ENCODE results near the gene ALDOA.

ALDOA gene

GRCh38 chr16:30069611-30070462, 4.3 kb downstream of the ALDOA start:
- no peak for DNase-seq (ENCODE audit: low read depth in 2 of 2)

GRCh38 chr16:30070490-30070889, 4.9 kb downstream of the ALDOA start:
- DNase-seq (ENCODE audit: low read depth in 2 of 2): no peak

- DNase-seq (ENCODE audit: low read depth in 2 of 2): peak; percentile 88 to 89
Measured at GRCh38 chr16:30075503-30076275, 10.1 kb downstream of the ALDOA start, which contains the start of gene PPP4C. PPP4C (plus strand) TSS chr16:30075994; CDS start chr16:30076378, 384 bp downstream.

- DNase-seq (ENCODE audit: low read depth in 2 of 2): no peak
Measured at GRCh38 chr16:30076276-30076791, 10.8 kb downstream of the ALDOA start.

GRCh38 chr16:30077656-30078055, 12.1 kb downstream of the ALDOA start:
- DNase-seq (ENCODE audit: low read depth in 2 of 2): no peak

- DNase-seq (ENCODE audit: low read depth in 2 of 2): no peak
Measured at GRCh38 chr16:30078744-30079143, 13.2 kb downstream of the ALDOA start.

- DNase-seq (ENCODE audit: low read depth in 2 of 2): no peak
Measured at GRCh38 chr16:30079480-30079879, 13.9 kb downstream of the ALDOA start.

GRCh38 chr16:30082545-30083090, 17.1 kb downstream of the ALDOA start:
- no peak for DNase-seq (ENCODE audit: low read depth in 2 of 2)

- DNase-seq (ENCODE audit: low read depth in 2 of 2): no peak
Measured at GRCh38 chr16:30083216-30084055, 17.9 kb downstream of the ALDOA start.

GRCh38 chr16:30084096-30084815, 18.7 kb downstream of the ALDOA start:
- DNase-seq (ENCODE audit: low read depth in 2 of 2): no peak

GRCh38 chr16:30084816-30085159, 19.2 kb downstream of the ALDOA start:
- DNase-seq (ENCODE audit: low read depth in 2 of 2): no peak

GRCh38 chr16:30085247-30085646, 19.7 kb downstream of the ALDOA start:
- DNase-seq (ENCODE audit: low read depth in 2 of 2): no peak

- no peak for DNase-seq (ENCODE audit: low read depth in 2 of 2)
Measured at GRCh38 chr16:30085820-30086219, 20.3 kb downstream of the ALDOA start.

- DNase-seq (ENCODE audit: low read depth in 2 of 2): no peak
Measured at GRCh38 chr16:30086291-30087140, 21.0 kb downstream of the ALDOA start.

- no peak for DNase-seq (ENCODE audit: low read depth in 2 of 2)
Measured at GRCh38 chr16:30087181-30087898, 21.8 kb downstream of the ALDOA start.

- DNase-seq (ENCODE audit: low read depth in 2 of 2): no peak
Measured at GRCh38 chr16:30088237-30088831, 22.8 kb downstream of the ALDOA start.

GRCh38 chr16:30088832-30089624, 23.5 kb downstream of the ALDOA start:
- DNase-seq (ENCODE audit: low read depth in 2 of 2): no peak
